ENCODE measurements around the gene PPDPF.

- TF ChIP-seq POLR2A (IDR thresholded peaks at IDR 0.05) (no peak), CTCF (IDR thresholded peaks at IDR 0.05) (no peak)
Measured at GRCh38 chr20:63560333-63560805, 39.8 kb downstream of the PPDPF start.

Measured in uterus (tissue), 2 donors.